Endothelial cell (in vitro differentiated cells): ENCODE data around the gene ZDHHC12. TPM values are rescaled to one million over a fixed set of nuclear protein-coding genes. Genes with fewer than 3 reads are reported as not detected.
"Not testable (repeated sequence)": the region's sequence is repeated elsewhere in the genome, so short reads cannot be mapped to it uniquely, and the experiment has no call there.

ENCODE experiments used
- DNase-seq: peaks from one replicate; pipeline ENCODE4 v3.0.0; 2021; ENCODE audit warnings: low spot score
- H3K27ac Mint-ChIP-seq: one replicate; pipeline ENCODE4 v1.8.0; 2021; ENCODE audit warnings: mixed read lengths, inconsistent platforms; ENCODE audit not compliant: unreplicated experiment
- H3K27me3 Mint-ChIP-seq: one replicate; pipeline ENCODE4 v1.8.0; 2021; ENCODE audit warnings: mild to moderate bottlenecking, moderate library complexity, mixed read lengths, inconsistent platforms; ENCODE audit not compliant: unreplicated experiment
- H3K36me3 Mint-ChIP-seq: one replicate; pipeline ENCODE4 v1.8.0; 2021; ENCODE audit warnings: mild to moderate bottlenecking, low read depth, mixed read lengths, inconsistent platforms; ENCODE audit not compliant: unreplicated experiment
- H3K4me1 Mint-ChIP-seq: one replicate; pipeline ENCODE4 v1.8.0; 2021; ENCODE audit warnings: mild to moderate bottlenecking, mixed read lengths, inconsistent platforms; ENCODE audit not compliant: unreplicated experiment
- H3K4me3 Mint-ChIP-seq: one replicate; pipeline ENCODE4 v1.8.0; 2021; ENCODE audit warnings: mild to moderate bottlenecking, mixed read lengths, inconsistent platforms; ENCODE audit not compliant: unreplicated experiment
- H3K9me3 Mint-ChIP-seq: one replicate; pipeline ENCODE4 v1.8.0; 2021; ENCODE audit warnings: mixed read lengths, inconsistent platforms; ENCODE audit not compliant: unreplicated experiment
- total RNA-seq: library from RNA; stranded (reverse); fragmentation: NEBNext Ultra II Directional; extraction: Animal tissue kit (Norgen Biotek cat#: 25700); gene quantifications from one replicate; pipeline ENCODE4 v1.2.1, GENCODE V29; 2021; ENCODE audit not compliant: unreplicated experiment
- TF ChIP-seq, protein P1 (sequence below): fragments of 200-600 bp; sonication (generic); IDR thresholded peaks from one replicate; pipeline ENCODE4 v1.5.0; 2021; ENCODE audit warnings: antibody characterized with exemption; ENCODE audit not compliant: unreplicated experiment

Gene ZDHHC12
- total RNA-seq, 1 donor from 2014 or later = 42.1 TPM

DNA sequence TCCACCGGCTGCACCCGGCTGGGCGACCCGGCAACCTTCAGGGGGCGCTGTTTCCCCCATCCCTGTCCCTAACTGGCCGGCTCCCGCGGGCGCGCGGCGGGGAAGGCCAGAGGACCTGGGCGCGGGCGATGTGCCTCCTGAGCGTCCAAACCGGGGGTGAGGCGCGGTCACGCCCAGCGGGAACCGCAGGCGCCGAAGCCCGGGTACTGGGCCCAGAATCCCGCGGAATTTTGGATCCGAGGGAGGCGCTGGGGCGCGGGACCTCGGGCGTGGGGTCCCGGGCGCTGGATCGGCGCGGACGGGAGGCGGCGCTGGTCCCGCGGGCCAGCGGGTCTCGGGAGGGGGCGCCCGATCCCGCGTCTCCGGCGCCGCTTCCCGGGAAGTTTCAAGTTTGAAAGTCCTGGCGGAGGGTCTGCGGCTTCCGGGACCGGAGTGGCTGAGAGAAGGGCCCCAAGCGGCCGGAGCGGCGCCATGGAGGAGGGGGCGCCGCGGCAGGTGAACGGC lies 21.4 kb downstream of the ZDHHC12 start, which contains the start of gene PKN3:
Gene PKN3, plus strand, starts transcription at position 59 of the 504 bp plus-strand sequence. Its CDS starts 413 bp downstream, at position 472.
- H3K36me3 Mint-ChIP-seq = no peaks in the 10 kb centered on the region
- no peaks in the 10 kb centered on the region for H3K9me3 Mint-ChIP-seq
- peak within 1 kb of the TSS; percentile 62 for H3K27ac Mint-ChIP-seq
- no peaks in the 10 kb centered on the region for H3K4me1 Mint-ChIP-seq
- peak; percentile 98 for DNase-seq
- peaks cover 3% of the 10 kb centered on the region for H3K27me3 Mint-ChIP-seq
- H3K4me3 Mint-ChIP-seq = peak within 1 kb of the TSS; percentile 88
- TF ChIP-seq, protein P1, sequence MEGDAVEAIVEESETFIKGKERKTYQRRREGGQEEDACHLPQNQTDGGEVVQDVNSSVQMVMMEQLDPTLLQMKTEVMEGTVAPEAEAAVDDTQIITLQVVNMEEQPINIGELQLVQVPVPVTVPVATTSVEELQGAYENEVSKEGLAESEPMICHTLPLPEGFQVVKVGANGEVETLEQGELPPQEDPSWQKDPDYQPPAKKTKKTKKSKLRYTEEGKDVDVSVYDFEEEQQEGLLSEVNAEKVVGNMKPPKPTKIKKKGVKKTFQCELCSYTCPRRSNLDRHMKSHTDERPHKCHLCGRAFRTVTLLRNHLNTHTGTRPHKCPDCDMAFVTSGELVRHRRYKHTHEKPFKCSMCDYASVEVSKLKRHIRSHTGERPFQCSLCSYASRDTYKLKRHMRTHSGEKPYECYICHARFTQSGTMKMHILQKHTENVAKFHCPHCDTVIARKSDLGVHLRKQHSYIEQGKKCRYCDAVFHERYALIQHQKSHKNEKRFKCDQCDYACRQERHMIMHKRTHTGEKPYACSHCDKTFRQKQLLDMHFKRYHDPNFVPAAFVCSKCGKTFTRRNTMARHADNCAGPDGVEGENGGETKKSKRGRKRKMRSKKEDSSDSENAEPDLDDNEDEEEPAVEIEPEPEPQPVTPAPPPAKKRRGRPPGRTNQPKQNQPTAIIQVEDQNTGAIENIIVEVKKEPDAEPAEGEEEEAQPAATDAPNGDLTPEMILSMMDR = peak; percentile 98

DNA sequence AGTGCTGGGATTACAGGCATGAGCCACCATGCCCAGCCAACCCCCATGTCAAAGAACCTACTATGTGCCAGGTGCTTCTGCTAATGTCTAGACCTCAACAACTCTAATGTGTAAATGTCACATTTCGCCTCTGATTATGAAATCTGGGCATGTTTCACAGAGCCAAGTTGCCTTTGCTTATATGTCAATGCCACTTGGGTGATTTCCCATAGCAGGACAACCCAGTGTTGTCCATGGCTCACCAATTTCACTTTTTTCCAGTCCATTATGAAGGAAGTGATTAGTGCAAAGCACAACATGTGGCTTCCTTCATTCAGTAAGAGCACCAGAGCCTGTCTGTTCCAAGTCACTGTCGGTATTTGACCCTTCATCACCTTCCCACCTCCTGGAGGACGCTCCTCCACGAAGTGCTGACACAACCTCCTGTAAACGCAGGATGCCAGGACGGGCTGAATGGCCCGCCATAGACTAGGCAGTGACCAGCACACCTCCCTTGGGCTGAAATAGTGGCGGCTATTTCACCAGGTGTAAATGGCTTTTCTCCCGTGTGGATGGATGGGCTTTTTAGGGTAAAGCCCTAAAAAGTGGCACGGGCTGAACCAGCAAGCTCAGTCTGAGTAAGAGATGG lies 22.6 kb downstream of the ZDHHC12 start:
- Mint-ChIP-seq H3K4me1 (no peaks in the 10 kb centered on the region), H3K27ac (no peak overlapping the region), H3K27me3 (peaks cover 3% of the 10 kb centered on the region), H3K9me3 (no peaks in the 10 kb centered on the region), H3K36me3 (peaks cover under 1% of the 10 kb centered on the region), H3K4me3 (peak overlapping the region; percentile 86)
- no peak for DNase-seq
- TF ChIP-seq, protein P1 = no peak

DNA sequence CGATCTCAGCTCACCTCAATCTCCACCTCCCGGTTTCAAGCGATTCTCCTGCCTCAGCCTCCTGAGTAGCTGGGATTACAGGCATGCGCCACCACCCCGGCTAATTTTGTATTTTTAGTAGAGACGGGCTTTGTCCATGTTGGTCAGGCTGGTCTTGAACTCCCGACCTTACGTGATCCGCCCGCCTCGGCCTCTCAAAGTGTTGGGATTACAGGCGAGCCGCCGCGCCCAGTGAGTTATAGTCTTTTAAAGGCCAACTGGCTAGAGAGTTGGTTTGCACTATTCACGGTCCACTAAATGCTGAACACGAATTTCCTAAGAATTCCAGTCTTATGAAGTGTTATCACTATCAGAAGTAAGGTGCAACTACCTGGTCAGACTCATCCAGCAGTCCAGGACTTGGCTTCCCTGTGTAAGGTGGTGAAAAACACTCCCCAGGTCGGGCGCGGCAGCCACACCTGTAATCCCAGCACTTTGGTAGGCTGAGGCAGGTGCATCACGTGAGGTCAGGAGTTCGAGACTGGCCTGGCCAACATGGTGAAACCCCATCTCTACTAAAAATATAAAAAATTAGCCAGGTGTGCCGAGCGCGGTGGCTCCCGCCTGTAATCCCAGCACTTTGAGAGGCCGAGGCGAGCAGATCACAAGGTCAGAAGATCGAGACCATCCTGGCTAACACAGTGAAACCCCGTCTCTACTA lies 24.7 kb downstream of the ZDHHC12 start:
- not testable (repeated sequence) for H3K4me3 Mint-ChIP-seq, H3K27me3 Mint-ChIP-seq, H3K27ac Mint-ChIP-seq, H3K4me1 Mint-ChIP-seq, H3K9me3 Mint-ChIP-seq, DNase-seq, H3K36me3 Mint-ChIP-seq

DNA sequence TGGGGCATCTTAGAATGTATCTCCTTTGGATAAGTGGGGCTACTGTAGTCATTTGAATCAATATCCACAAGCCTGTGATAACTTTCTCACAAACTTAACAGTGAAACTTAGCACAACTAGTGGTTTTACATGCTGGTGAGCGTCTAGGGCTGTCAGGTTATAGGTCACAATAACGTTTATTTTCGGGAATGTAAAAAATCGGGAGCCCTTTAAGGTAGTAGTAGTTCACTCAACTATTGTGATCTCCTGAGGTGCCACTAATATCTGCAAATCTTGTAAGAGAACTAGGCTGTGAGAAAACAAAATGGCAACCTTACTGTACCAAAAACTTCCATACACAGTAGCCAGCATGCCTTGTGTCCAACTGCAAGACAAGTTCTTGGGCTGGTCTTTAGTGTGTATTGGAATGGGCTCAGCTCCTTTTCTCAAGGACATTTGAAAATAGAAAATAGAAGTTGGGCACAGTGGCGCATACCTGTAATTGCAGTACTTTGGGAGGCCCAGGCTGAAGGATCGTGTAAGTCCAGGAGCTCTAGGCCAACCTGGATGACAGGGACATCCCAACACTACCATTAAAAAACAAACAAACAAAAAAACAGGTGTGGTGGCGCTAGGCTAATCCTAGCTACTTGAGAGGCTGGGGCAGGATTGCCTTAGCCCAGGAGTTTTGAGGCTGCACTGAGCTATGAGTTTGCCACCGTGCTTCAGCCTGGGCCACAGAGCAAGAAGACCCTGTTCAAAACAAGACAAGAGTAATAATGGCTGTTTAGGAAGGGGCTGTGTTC lies 26.8 kb downstream of the ZDHHC12 start:
- TF ChIP-seq, protein P1 = no peak
- Mint-ChIP-seq H3K9me3 (no peaks in the 10 kb centered on the region), H3K27me3 (peaks cover 2% of the 10 kb centered on the region), H3K4me3 (no peak overlapping the region), H3K27ac (no peak overlapping the region), H3K4me1 (no peaks in the 10 kb centered on the region), H3K36me3 (peaks cover 17% of the 10 kb centered on the region)
- no peak for DNase-seq

DNA sequence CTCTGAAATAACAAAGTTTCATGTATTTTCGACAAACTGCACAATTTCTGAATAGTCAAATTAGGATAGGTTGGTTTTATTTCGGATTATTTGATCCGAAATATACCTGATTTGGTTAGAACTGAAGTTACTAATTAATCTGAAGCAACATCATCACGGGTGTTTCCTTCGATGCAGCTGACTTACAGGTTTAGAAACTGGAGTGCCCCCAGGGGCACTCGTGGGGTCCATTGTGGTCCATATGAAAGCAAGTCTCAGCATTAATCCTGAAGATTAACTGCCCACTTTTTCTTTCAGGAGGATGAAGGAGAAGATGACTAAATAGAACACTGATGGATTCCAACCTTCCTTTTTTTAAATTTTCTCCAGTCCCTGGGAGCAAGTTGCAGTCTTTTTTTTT lies 29.6 kb downstream of the ZDHHC12 start:
- no peaks in the 10 kb centered on the region for H3K9me3 Mint-ChIP-seq
- DNase-seq = no peak
- TF ChIP-seq, protein P1 = no peak
- peaks cover 4% of the 10 kb centered on the region for H3K27me3 Mint-ChIP-seq
- no peak overlapping the region for H3K4me3 Mint-ChIP-seq
- H3K27ac Mint-ChIP-seq = no peak overlapping the region
- H3K36me3 Mint-ChIP-seq = peaks cover 29% of the 10 kb centered on the region
- peaks cover 15% of the 10 kb centered on the region for H3K4me1 Mint-ChIP-seq

DNA sequence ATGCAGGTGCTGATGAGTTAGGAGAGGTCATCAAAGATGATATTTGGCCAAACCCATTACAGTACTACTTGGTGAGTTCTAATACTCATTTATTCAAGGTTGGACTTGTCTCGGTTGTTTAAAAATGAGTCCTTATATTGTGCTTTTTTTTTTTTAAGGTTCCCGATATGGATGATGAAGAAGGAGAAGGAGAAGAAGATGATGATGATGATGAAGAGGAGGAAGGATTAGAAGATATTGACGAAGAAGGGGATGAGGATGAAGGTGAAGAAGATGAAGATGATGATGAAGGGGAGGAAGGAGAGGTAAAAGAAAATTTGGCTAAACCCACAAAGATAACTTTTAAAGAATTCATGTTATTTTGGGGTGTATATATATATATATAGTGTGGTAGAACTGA lies 30.2 kb downstream of the ZDHHC12 start:
- DNase-seq, H3K27me3 Mint-ChIP-seq, H3K9me3 Mint-ChIP-seq: not testable (repeated sequence)
- H3K36me3 Mint-ChIP-seq = peaks cover 29% of the 10 kb centered on the region
- peaks cover 15% of the 10 kb centered on the region for H3K4me1 Mint-ChIP-seq
- H3K27ac Mint-ChIP-seq = peak overlapping the region; percentile 43
- H3K4me3 Mint-ChIP-seq = peak overlapping the region; percentile 73
